IPS-NIHi7 (cell line): ENCODE data around the gene FUBP3.

ENCODE experiments used
- DNase-seq: peaks from one replicate; pipeline ENCODE4 v3.0.0; 2012; ENCODE audit warnings: mixed read lengths; ENCODE audit errors: extremely low spot score

The FUBP3 gene

DNA sequence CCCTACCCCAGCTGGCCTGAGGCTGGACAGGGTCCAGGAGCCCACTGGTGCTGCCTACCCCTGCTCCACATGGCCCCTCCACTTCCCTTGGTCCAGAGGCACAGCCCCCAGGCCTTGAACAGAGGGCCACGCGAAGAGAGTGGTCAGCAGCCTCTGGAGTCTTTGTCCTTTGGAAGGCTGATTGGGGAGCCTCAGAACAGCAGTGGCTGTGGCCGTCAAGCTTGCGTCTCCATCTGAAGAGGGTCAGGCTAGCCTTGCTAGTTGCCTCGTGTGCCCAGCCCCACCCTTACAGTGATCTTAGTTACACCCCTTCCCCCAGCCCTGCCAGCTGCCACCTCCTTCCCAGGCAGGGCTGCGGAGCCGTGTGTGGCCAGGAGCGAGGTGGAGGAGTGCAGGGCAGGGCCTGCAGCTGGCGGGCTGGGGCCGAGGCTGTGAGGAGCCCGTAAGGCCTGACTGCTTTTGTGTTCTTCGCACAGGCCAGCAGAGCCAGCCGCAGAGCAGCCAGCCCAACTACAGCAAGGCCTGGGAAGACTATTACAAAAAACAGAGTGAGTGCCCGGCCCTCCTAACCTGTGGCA, 54.9 kb downstream of the FUBP3 start:
- DNase-seq = no peak

GRCh38 chr9:130634801-130635200, 55.4 kb downstream of the FUBP3 start:
- no peak for DNase-seq

GRCh38 chr9:130635306-130635705, 55.9 kb downstream of the FUBP3 start:
- no peak for DNase-seq

GRCh38 chr9:130635721-130636647, 56.6 kb downstream of the FUBP3 start:
- no peak for DNase-seq

DNA sequence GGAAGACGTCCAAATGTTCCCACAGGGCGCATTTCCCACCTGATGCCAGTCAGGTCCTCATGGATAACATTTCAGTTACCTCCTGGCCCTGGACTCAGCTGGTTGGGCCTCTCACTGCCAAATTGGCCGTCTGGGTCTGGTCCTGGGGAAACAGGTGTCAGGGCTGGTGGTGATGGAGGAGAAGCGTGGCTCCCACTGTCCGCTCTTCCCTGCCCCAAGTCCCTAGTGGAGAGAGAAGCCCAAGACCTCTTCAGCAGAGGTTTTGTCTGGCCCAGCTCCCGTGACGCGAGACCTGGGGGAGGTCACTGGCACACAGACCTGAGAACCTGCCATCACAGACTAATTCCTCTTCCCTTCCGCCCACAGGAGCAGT, 57.3 kb downstream of the FUBP3 start:
- DNase-seq = no peak

DNA sequence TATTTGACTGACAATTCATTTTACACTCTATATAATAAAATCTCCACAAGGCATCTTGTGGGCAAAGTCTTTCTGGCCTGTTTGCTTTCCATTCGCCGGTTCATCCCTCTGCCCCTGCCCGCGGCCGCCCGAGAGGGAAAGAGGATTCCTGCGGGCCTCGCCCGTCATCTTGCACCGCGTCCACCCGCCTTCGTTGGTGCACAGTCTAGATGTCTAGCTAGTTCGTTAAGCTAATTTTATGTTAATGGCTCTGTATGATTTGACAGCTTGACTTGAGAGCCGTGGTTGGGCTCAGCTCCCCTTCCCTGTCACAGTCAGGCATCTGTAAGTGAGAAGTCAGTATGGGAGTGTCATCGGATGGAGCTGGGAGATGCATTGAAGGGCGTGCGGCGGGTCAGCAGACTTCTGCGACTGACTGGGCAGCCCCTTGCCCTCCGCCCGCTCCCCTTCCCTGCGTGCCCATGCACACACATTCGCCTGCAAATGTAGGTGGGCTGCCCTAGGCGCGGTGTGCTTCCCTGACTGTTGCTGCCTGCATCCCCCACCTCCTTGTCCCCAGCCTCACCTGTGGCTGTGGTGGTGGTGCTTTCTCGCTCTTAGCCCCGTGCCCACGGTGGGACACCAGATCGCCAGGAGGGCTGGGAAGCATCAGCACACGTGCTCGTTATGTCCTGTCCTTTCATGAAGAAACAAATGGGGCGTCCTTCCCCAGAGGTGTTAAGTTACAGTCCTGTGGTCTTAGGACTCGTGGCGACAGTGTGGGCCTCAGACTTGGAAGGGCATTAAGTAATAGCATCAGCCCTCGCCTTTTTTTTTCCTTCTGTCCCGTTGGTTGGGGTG, 59.1 kb downstream of the FUBP3 start:
- no peak for DNase-seq

GRCh38 chr9:130639124-130639765, 59.9 kb downstream of the FUBP3 start:
- no peak for DNase-seq

DNA sequence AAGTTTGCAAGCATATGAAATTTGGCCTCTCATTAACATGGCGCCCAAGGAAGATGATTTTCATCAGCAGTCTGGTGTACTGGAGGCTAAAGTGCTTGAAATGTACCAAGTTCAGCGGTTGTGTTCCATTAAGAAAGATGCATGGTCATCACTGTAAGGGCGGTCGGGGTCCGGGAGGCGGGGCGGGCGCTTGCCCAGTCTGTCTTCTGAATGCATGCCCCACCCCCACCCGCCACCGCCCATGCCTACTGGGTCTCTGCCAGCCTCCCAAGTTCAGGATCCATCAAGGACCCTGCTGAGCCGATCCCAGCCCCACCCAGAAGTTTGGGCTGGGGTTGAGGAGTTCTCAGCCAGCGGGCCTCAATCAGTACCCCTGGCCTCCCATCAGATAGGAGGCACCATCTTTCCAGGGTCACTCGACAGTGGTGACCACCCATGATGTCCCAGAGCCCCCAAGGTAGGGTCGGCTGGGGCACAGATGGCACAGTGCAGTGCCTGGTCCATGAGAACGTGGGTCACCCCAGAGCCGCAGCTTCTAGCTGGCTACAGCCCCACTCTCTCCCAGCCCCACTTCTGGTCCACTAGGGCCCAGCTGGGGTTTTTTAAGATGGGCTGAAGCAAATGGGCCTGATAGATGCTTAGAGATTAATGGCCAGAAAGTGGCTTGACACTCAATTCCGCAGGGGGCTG, 60.6 kb downstream of the FUBP3 start:
- no peak for DNase-seq

- DNase-seq = peak; percentile 55
These were observed 61.3 kb downstream of the FUBP3 start for GRCh38 chr9:130640681-130641080.

- no peak for DNase-seq
These were observed 63.5 kb downstream of the FUBP3 start for GRCh38 chr9:130642926-130643325.

- no peak for DNase-seq
These were observed 71.8 kb downstream of the FUBP3 start for GRCh38 chr9:130651221-130651620.

GRCh38 chr9:130651752-130652151, 72.4 kb downstream of the FUBP3 start:
- no peak for DNase-seq

DNA sequence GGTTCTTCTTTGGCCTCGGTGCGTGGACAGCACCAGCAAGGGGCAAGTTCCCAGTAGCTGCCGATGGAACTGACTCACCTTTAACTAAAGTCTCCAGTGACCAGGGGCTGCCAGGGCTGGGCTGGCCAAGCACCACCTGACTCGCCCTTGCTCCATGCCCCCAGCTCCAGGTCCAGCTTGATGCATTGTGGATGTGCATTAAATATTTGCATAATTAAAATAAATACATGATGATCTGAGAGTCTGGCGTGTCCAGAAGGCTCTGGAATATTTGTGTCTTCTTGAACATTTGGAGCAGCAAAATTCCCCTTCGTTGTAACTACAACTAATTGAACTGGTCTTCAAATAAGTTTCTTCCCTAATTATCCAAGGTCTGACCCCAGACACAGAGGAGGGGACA, 75.5 kb downstream of the FUBP3 start:
- no peak for DNase-seq

DNA sequence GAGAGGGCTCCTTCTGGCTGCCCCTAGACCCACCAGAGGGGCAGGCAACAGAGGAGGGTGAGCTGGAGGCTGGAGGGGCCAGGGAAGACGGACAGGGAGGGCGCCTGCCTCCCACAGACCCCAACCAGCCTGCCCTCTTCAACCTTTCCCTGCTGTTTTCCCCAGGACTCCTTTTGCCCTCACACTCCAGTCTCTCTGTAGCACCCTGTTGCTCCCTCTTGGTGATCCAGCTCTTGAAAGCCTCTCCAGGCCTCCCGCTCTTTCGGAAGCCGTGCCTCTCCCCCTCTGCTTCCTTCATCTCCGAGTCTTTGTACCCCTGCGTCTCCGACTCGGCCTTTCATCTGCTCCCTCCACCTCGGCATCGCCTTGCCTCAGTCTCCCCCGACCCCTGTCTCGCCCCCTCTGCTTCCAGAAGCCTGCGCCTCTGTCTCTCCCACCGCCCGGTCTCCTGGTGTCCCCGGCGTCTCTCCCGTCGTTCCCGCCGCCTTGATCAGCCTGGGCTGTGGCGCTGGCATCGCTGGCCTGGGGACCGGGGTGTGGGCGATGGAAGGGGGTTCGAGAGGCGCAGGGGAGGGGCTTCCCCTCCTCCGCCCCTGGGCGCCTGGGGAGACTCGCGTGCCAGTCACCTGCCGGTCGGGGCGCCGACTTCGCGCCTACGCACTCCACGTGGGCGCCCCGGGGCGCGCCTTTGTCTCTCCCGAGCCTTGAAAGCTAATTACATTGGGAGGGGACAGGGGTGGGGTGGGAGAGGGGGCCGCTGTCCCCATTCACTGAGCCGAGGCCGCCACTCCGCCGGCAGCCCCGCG, 79.7 kb downstream of the FUBP3 start:
- no peak for DNase-seq

DNA sequence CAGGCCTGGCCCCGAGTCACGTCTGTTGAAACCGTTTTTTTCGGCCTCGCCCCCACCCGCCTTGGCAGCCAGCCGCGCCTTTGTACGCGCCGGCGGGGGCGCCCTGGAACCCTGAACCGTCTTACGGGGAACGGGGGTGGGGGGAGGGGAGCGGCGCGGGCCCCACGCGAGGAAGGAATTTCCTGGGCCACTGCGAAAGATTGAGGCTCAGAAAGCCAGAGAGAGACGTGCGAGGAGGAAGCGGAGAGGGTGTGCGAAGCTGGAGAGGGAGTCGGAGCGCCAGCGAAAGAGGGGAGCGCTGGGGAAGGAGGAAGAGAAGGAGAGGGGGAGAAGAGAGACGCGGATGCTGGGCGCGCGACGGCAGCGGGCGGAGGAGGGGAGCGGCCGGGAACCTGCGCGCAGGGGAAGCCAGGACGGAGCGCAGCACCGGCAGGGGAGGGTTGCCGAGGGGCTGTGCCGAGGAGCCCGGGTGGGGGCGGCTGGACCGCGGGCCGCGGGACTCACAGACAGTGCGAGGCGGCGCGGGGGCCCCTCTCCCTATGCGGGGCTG, 80.4 kb downstream of the FUBP3 start:
- peak; percentile 62 for DNase-seq

GRCh38 chr9:130660326-130660682, 80.9 kb downstream of the FUBP3 start:
- no peak for DNase-seq

DNA sequence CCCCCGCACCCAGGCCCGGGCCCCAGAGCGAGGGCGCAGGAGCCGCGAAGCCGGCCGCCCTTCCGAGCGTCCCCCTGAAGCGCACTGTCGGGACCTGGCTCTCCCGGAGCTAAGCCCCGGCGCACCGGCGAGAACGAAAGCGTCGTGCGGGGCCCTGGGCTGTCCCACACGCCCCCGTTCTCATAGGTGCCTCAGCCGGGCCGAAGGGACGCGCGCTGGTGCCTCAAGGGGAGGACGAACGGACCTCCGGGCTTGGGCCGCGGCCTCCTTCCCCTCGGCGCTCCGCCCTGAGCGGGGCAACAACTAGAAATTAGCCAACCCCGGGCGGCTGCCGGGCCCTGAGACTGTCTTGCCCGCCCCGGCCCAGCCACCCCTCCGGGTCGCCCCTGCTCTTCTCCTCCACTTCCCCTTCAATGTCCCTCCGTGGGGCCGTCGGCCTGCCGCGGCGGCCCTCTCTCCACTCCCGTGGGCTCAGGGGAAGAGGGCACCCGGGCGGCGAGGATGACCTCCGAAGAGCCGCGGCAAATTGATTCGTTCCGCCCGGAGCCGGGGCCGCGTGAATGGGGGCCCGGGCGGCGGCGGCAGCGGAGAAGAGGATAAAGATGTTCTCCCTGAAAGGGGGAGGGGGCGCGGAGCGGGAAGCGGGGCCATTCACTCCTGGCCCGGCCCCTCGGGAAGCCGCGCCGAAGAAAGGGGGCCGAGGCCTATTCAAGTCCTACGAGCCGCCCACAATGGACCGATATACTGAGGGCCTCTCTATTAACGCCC, 81.5 kb downstream of the FUBP3 start:
- peak; percentile 57 for DNase-seq

- peak; percentile 29 for DNase-seq
These were observed 82.2 kb downstream of the FUBP3 start for GRCh38 chr9:130661451-130662098.
